ENCODE results near the gene RGS9.

Gene RGS9

GRCh38 chr17:65265276-65265675, 128.1 kb downstream of the RGS9 start:
- no peak for DNase-seq

- DNase-seq = no peak
Observed at GRCh38 chr17:65268832-65269231, 131.7 kb downstream of the RGS9 start.

- no peak for DNase-seq
Observed at GRCh38 chr17:65270499-65271253, 133.5 kb downstream of the RGS9 start.

- DNase-seq = no peak
Observed at GRCh38 chr17:65271296-65271695, 134.1 kb downstream of the RGS9 start.

Data from NCI-H2081 (cell line).